Dermis blood vessel endothelial cell (primary cell): ENCODE measurements around the gene CNKSR1. TPM values are rescaled to one million over a fixed set of nuclear protein-coding genes. Genes with fewer than 3 reads are reported as not detected.

Experiments used
- DNase-seq: peaks from one replicate; pipeline ENCODE4 v3.0.0; 2010
- total RNA-seq: library from RNA; depleted of rRNA; stranded (reverse); fragments of >200 nt; gene quantifications from 2 replicates; pipeline ENCODE4 v1.2.3, GENCODE V29; 2014

CNKSR1 gene, protein sequence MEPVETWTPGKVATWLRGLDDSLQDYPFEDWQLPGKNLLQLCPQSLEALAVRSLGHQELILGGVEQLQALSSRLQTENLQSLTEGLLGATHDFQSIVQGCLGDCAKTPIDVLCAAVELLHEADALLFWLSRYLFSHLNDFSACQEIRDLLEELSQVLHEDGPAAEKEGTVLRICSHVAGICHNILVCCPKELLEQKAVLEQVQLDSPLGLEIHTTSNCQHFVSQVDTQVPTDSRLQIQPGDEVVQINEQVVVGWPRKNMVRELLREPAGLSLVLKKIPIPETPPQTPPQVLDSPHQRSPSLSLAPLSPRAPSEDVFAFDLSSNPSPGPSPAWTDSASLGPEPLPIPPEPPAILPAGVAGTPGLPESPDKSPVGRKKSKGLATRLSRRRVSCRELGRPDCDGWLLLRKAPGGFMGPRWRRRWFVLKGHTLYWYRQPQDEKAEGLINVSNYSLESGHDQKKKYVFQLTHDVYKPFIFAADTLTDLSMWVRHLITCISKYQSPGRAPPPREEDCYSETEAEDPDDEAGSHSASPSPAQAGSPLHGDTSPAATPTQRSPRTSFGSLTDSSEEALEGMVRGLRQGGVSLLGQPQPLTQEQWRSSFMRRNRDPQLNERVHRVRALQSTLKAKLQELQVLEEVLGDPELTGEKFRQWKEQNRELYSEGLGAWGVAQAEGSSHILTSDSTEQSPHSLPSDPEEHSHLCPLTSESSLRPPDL
- total RNA-seq = 0.14 TPM in 1 of 2 replicates, not detected in the other

DNA sequence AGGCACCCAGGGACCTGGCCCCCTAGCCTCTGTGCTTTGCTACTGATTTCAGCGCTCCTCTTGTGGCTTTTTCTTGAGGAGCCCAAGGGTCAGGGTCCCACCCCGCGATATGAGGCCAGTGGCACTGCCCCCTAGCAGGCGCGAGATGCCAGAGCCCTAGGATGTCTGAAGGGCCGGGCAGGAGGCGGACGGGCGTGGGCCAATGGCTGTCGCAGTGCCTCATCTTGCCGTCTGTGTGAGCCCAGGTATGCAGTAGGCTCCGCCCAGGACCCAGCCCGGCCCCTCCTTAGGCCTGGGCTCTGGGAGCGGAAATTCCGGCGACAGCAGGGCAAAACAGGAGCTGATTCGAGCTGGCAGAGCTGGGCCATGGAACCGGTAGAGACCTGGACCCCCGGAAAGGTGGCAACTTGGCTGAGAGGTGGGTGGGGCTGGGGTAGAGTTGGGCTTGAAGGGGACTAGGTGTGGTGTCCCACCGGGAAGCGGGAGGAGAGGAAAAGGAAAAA is at the start of gene CNKSR1:
Gene CNKSR1, plus strand, starts transcription at position 310 of the 503 bp plus-strand sequence. Its CDS starts 57 bp downstream, at position 367.
- no peak for DNase-seq

- DNase-seq = no peak
Measured at GRCh38 chr1:26129778-26130177, 47.5 kb upstream of the CNKSR1 start.

DNA sequence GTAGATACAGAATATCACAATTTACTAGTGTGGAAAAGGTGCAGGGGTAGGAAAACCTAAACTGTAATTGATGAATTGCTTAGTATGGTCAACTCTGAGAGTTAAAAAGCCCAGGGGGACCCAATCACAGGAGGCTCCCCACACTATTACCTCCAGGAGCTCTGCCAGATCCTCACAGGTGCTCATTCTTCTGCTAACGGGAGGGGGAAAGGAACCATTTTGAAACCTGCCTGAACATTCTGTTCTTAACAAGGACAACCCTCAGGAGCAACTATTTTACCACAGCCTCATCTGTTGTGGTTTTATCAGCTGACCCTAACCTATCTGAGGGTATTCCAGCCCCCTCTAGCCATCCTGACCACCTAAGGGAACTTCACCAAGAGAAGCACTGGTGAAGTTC is 46.6 kb upstream of the CNKSR1 start:
- DNase-seq = no peak

- no peak for DNase-seq
Measured at GRCh38 chr1:26132128-26132833, 45.0 kb upstream of the CNKSR1 start.

- no peak for DNase-seq
Measured at GRCh38 chr1:26132834-26133167, 44.5 kb upstream of the CNKSR1 start.

- no peak for DNase-seq
Measured at GRCh38 chr1:26134466-26134865, 42.8 kb upstream of the CNKSR1 start.

DNA sequence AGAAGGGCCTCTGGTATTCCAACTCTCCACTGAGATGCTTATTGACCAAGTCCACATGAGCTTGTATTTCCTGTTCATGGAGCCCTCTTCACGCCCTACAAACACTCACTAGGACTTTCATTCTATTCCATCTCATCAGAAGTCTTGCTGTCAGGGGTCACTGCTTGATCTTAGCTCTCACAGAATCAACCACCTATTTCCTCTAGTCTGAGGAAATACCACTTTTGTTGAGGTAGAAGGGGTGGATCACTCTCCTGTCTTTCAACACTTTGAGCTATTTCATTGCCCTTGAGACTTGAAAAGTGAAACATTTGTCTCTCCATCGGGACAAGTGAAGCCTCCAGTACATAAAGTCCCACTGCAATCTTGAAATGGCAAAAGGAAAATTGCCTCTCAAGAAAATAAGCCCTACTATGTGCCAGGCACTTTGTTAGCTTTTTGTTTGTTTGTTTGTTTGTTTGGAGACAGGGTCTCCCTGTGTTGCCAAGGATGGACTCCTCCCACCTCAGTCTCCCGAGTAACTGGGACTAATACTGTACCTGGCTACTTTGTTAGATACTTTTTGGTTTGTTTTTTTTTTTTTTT is 38.2 kb upstream of the CNKSR1 start:
- DNase-seq = no peak

DNA sequence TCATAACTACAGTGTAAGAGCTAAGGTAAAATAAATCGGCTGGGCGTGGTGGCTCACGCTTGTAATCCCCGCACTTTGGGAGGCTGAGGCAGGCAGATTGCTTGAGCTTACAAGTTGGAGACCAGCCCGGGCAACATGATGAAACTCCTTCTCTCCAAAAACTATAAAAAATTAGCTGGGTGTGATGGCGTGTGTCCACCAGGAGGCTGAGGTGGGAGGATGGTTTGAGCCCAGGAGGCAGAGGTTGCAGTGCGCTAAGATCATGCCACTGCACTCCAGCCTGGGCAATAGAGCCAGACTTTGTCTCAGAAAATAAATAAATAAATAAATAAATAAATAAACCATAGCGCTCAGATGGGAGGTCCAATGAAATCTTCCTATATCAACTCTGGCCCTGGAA is 35.1 kb upstream of the CNKSR1 start:
- no peak for DNase-seq

DNA sequence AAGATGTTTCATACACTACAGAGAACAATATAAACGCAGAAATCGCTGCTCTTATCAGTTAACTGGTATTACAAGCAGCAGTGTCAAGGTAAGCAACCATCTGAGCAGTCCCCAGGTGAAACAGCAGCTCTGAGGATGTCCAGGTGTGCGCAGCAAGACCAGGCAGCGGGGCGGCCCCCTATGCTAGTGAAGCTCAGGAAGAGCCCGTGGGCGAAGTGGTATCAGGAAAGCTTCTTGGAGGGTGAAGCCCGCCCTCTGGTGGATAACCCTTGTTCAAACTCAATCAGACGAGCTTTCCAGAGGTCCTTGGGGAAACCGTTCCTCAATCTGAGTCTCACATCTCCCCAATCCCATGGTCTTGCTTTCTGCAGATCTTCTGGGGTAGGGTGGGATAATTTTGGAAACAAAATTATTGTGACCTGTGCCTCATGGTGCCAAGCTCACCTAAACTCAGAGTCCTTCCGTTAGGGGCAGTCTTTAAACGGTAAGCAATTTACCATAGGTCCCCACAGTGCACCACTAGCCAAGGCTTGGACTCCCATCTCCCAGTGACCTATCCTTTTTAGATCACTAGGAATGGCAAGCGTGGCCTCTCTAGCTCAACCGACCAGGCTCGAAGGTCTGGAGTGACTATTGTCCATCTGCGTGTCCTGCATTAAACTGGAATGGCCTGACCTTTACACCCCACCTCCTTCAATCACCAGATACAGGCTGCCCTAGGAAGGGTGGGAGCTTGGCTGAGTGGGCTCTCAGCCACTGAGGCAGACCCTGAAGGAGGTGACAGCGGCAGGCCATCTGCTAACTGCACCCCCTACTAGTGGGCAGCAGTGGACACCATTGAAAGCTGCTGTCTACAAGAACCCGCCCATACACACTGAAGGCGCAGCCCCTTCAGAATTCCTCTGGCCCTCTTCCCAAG is 32.0 kb upstream of the CNKSR1 start:
- DNase-seq = peak; percentile 92

DNA sequence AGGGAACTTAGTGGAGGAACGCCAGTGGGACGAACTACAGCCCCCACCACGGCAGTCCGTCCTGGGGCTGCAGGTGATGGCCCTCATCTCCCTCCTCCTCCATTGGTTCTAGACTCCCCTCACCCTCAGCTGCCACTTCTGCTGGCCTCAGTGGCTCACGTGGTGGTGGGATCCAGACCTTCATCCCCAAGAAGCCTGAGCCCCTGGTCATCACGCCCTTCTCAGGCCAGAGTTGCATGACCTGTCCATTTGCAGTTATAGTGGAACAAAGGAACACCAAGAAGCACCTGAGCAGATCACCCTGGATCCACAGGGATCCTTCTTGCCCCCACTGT is 31.4 kb upstream of the CNKSR1 start:
- no peak for DNase-seq

DNA sequence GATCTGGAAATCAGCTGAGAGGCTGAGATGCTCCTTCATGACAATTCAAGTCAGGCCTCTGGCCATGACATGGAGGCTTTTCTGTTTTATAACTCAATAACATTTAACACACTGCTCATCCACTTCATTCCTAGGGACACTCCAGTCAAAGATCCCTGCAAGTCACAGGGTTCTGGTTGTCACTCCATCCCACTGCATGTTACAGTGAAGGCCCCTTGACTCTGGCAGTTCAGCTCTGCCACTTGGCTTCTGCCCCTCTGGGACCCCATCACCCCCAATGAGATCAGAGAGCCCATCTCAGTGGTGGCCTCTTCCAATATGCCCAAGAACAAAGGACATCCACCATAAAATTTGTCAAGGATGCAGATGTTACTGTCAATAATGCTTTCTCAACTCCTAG is 28.4 kb upstream of the CNKSR1 start:
- no peak for DNase-seq

GRCh38 chr1:26153966-26154532 is 23.2 kb upstream of the CNKSR1 start:
- DNase-seq = no peak

- DNase-seq = peak; percentile 45
Measured at GRCh38 chr1:26154750-26155149, 22.5 kb upstream of the CNKSR1 start.

DNA sequence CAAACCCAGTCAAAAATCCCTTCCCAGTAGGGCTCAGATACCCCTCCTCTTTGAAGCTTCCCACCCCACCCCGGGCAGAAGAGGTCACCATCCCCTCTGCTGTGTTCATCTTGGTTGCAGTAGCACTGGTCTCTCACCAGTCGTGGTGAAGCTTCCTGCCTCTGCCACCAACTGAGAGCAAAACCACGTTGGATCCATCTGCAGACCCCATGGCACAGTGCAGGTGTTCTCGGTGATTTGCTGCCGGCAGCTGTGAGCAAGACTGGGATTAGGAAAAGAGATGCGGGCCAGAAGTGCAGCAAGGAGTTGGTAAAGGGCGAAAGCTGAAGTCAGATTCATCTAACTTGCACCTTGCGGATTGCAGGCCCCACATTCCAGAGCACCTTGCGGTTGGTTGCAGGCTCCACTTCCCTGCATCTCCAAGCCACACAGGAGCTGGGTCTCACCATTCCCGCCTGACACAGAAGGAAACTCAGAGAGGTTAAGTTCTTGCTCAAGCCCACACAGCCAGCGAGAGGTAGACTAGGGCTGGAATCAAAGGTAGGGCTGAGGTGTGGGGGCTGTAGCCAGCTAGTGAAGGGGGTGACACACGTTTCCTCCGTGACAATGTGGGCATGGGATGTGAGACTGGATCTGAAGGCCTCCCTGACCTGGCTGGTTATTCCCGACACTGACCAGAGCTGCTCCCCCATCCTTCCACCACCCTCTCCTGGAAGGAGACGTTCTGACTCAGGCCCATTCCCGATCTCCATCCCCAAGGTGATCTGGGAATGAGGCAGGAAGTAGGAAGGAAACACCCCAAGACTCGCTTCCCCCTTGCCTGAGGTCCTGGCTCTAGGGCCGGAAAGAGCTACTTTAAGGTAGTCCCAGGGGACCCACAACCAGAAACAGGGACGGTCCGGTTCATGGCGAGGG is 21.7 kb upstream of the CNKSR1 start:
- peak; percentile 31 for DNase-seq

GRCh38 chr1:26156285-26157038 is 20.8 kb upstream of the CNKSR1 start:
- DNase-seq = peak; percentile 79

- DNase-seq = no peak
Measured at GRCh38 chr1:26158271-26158907, 18.9 kb upstream of the CNKSR1 start.

- peak; percentile 50 for DNase-seq
Measured at GRCh38 chr1:26158908-26159742, 18.2 kb upstream of the CNKSR1 start, which contains the start of gene FAM110D. Gene FAM110D (plus strand): TSS chr1:26159079. CDS start chr1:26161292, 2,213 bp downstream.

DNA sequence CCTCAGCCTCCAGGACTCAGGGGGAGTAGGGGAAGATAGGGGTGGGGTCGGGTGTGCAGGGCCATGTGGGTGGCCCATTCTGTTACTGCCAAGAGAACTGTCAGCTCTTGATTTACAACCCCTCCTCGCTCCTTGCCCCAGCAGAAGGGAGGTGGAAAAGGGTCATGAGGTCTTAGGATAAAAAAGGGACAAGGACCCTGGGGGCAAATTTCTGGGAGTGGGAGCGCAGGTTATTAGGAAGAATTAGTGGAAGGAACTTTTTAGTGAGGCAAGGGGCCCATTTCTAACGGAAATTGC is 17.6 kb upstream of the CNKSR1 start:
- no peak for DNase-seq
